ENCODE measurements around the gene CCNH.

The CCNH gene

GRCh38 chr5:87347272-87347671 is 65.5 kb downstream of the CCNH start:
- TF ChIP-seq CTCF (IDR thresholded peaks at IDR 0.05; ENCODE audit: low read depth, low read length) = no peak
- DNase-seq (ENCODE audit: extremely low read depth, low read depth) = no peak

Data from AG09319 (cell line).